Measurements from ENCODE around the gene PRIM2.

- no peak for TF ChIP-seq POLR2AphosphoS5 (IDR thresholded peaks at IDR 0.05; ENCODE audit: low read depth, low read length)
- TF ChIP-seq POLR2A (IDR thresholded peaks at IDR 0.05; ENCODE audit: low read depth, low read length): no peak
Measured at GRCh38 chr6:57275384-57275783, 42.0 kb upstream of the PRIM2 start.
